Hematopoietic multipotent progenitor cell treated with erythropoietin and hydrocortisone succinate and interleukin-3 and kit ligand, for 4 days (in vitro differentiated cells): ENCODE results near the gene SLK.

Experiments
- DNase-seq: peaks from one replicate; pipeline ENCODE4 v3.0.0-alpha.2; 2015

The SLK gene

DNA sequence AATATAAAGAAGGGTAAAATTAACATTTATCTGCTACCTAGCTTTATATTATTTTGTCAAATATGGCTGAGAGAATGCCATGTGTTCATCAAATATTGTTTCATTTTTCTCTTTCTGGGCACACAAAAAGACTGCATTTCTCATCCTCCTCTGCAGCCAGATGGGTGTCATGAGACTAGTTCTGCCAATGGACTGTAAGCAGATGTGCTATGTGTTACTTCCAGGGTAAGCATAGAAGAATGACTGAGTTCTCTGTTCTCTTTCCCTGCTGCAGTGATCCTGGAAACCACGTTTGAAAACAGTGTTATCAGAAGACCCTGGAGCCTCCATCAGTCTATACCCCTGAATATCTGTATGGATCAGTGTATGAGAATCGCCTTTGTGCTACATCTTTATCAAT, 24.1 kb upstream of the SLK start:
- DNase-seq, result no peak

- peak; percentile 48 for DNase-seq
Measured at GRCh38 chr10:103947799-103948516, 19.0 kb upstream of the SLK start.

DNA sequence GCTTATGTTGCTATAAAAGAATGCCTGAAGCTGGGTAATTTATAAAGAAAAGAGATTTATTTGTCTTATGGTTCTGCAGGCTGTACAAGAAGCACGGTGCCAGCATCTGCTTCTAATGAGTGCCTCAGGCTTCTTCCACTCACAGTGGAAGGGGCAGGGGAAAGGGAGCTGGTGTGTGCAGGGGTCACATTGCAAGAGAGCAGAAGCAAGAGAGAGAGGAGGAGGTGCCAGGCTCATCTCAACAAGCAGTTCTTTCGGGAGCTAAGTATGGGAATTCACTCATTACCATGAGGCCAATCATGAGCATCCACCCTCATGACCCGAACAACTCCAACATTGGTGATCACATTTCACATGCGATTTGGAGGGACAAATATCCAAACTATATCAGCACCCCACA, 17.2 kb upstream of the SLK start:
- no peak for DNase-seq

DNA sequence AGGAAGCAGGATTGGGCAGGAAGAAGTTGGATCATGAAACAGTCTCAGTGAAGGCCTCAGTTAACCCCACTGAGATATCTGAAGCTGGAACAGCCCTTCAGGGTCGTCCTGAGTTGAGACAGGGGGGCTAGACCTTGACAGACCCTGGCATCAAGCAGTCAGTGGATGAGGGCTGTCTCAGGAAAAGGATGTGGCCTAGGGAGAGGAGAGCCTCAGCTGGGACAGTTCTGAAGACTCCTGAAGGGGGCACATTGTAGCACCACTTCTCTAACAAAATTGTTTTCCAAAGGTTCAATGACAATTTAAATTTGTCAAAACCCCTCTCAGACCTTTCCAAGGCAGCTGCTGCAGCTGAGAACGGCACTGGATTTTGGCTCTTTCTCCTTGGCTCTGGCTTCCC, 15.8 kb upstream of the SLK start:
- no peak for DNase-seq

DNA sequence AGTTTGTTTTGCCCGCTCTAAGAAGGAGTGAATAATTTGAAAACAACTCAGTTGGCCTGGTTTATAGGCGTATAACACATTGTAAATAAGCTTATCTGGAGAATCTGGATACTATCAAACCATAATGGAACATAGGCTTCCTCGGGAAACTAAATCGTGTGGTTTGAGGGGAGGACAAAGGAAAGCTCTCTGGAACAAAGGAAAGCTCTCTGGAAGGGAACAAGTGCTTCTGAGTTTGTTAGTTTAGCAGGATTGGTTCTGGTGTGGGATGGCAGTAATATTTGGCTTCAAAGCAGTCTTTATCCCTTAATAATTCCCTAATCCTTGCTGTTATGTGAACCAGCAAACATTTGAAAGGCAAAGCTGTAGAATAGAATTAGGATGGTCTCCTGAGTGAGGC, 15.0 kb upstream of the SLK start:
- no peak for DNase-seq

GRCh38 chr10:103954543-103954942, 12.4 kb upstream of the SLK start:
- DNase-seq, result no peak

GRCh38 chr10:103958996-103959395, 7.9 kb upstream of the SLK start:
- DNase-seq, result peak; percentile 32

- DNase-seq, result no peak
Measured at GRCh38 chr10:103960103-103960502, 6.8 kb upstream of the SLK start.

DNA sequence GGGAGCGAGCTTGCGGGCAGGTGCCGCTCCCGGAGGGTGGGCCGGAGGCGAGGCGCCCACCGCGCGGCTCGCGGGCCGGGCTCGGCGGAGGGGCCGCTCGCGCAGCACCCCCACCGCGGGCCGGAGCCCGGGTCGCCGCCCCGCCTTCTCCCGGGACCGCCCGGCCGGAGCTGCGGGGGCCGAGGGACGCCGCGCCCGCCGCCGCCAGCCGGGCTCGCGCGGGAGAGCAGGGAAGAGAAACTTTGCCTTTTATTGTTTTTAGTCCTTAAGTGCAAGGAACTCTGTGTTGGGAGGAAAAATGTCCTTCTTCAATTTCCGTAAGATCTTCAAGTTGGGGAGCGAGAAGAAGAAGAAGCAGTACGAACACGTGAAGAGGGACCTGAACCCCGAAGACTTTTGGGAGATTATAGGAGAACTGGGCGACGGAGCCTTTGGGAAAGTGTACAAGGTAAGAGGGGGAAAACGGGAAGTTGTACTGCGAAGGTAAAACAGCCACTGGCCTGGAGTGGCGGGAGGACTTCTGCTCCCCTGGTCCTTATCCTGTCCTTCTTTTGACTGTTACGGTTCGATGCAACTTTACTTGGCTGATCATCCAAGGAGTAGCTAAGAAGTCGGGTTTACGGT, 620 bp downstream of the SLK start:
- peak; percentile 56 for DNase-seq

DNA sequence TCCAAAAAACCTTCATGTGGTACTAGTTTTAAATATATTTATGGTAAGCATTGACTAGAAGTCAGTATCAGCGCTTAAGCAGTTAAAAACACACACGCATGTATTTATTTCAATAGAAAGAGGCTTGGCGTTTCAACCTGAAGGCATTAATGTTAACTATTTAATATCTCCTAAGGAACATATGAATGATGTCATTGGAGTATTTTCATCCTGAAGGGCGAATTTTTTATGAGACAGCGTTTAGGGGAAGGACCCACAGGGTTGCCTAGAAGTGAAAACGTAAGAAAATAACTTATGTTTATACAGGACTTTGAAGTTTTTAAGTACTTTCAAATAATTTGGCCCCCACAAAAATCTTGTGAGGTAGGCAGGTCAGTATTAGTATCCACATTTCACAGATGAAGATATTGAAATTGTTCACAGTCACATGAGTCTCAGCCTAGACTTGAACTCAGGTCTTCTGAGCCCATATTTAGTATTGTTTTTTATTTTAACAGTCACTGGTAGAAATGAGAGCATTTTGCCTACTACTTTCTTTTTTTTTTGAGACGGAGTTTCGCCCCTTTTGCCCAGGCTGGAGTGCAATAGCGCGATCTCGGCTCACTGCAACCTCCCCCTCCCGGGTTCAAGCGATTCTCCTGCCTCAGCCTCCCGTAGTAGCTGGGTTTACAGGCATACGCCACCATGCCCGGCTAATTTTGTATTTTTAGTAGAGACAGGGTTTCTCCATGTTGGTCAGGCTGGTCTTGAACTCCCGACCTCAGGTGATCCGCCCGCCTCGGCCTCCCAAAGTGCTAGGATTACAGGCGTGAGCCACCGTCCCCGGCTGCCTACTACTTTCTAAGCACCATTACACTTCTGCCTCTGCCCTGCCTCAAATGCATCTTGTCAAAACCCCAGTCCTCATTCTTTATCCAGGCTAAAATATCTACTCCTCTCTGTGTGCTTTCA, 1.8 kb downstream of the SLK start:
- peak; percentile 26 for DNase-seq

DNA sequence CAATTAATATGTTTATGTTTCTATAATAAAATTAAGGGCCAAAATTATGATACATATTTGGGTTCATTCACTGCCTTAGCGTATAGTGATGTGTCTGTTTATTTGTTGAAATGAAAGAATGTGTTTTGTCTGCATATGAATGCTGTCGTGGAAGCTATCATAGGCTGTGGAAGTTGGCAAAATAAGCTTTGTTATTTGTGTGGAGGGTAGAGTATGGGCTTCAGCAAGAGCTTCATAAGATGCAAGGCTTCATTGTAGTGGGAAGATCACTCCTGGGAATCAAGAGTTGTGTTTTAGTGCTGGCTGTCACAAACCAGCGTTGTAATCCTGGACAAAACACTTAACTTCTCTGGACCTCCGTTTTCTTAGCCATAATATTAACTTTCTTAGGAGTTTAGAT, 2.5 kb downstream of the SLK start:
- DNase-seq, result no peak

- no peak for DNase-seq
Measured at GRCh38 chr10:103969857-103970627, 3.1 kb downstream of the SLK start.

DNA sequence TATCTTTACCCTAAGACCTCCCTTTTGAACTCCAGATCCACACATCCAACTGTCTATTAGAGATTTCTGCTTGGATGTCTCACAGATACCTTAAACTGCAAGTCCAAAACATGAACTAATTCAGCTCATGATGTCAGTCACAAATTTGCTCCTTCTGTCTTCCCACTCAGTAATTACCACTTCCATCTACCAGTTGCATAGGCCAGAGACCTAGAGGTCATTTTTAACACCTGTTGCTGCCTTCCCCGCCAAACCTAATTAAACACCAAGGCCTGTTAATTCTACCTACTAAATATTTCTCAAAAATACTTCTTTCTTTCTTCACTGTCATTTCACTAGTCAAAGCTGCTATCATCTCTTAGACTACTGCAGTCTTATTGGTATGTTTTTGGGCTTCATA, 8.2 kb downstream of the SLK start:
- no peak for DNase-seq

- DNase-seq, result no peak
Measured at GRCh38 chr10:103977204-103977603, 10.3 kb downstream of the SLK start.

DNA sequence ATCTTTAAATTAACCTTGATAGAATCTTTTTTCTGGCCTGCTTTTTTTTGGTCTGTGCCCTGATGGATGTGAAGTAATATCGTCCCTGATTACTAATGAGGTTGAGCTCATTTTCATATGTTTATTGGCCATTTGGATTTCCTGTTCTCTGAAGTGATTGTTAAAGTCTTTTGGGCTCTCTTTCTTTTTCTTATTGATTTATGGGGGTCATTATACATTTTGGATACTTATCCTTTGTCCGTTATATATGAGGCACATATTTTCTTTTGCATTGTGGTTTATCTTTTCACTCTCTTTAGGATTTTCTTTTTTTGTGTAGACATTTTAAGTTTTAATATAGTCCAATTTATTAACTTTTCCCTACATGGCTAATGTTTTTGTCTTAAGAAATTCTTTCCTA, 12.6 kb downstream of the SLK start:
- no peak for DNase-seq

DNA sequence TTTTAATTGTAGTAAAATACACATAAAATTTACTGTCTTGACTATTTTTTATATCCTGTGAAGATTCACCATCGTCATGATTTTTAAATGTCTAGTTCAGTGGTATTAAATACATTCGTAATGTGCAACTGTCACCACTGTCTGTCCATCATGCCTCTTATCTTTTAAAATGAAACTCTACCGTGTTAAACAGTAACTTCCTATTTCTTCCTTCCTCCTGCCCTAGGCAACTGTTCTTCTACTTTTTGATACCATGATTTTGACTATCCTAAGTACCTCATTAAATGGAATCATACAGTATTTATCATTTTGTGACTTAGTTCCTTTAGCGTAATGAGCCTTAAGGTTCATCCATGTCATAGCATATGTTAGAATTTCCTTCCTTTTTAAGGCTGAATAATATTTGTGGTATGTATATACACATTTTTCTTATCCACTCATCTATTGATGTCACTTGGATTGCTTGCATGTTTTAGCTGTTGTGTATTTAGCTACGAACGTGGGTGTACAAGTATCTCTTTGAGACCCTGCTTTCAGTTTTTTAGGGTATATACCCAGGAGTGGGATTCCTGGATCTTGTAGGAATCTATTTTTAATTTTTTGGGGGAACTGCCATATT, 13.5 kb downstream of the SLK start:
- DNase-seq, result peak; percentile 72

DNA sequence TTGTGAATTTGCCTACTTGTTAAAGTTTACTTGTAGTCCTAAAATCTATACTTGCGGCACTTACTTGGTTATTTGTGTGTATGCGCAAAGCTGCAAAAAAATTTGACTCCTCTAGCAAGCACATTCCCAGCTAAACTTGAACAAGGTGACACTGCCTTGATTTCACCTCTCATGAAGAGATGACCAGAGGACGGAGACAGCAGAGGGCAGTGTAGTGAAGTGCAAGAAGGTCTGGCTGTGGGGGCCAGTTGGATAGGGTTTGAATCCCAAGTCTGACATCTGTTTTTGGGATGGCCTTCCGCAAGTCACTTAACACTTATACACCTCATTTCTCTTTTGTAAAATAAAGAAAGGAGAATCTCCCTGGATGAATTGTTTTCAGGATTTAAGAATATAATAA, 15.7 kb downstream of the SLK start:
- no peak for DNase-seq

- peak; percentile 63 for DNase-seq
Measured at GRCh38 chr10:103983367-103983911, 16.5 kb downstream of the SLK start.

DNA sequence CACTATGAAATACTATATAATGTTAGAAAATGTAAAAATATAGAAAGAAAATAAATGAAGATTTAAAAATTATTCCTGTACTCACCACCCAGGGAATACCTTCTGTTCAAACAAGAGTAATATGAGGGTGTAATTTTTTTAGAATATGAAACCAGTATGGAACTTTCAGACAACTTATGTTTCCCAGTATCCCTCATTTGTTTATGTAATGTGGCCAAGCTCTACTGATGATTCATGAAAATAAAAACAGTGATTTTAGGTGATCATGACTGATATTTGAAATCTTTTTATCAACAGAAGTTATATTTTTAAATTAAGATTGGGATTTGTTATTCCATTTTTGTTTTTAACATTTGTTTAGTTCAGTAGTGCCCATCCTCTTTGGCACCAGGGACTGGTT, 18.8 kb downstream of the SLK start:
- no peak for DNase-seq

DNA sequence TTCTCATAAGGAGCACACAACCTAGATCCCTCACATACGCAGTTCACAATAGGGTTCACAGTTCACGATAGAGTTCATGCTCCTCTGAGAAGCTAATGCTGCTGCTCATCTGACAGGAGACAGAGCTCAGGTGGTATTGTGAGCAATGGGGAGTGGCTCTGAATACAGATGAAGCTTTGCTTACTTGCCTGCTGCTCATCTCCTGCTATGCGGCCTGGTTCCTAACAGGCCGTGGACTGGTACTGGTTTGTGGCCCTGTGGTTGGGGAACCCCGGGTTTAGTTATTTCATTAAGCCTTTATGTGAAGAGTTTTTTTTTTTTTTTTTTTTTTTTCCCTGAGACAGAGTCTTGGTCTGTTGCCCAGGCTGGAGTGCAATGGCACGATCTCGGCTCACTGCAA, 19.4 kb downstream of the SLK start:
- no peak for DNase-seq

GRCh38 chr10:103990121-103990520, 23.2 kb downstream of the SLK start:
- DNase-seq, result no peak

DNA sequence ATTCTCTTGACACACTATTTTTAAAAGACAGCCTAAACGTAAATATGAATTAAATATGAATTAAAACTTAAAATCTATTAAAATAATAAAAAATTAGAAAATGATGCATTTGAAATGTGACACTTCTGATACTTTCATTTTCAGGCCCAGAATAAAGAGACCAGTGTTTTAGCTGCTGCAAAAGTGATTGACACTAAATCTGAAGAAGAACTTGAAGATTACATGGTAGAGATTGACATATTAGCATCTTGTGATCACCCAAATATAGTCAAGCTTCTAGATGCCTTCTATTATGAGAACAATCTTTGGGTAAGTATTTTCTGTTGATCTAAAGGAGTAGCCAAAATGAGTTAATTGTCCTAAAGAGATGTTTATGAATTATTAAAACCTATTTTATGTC, 23.6 kb downstream of the SLK start:
- DNase-seq, result no peak
